HG03025 (cell line): ENCODE measurements around the gene GFOD2.
"Not testable (repeated sequence)": the region's sequence is repeated elsewhere in the genome, so short reads cannot be mapped to it uniquely, and the experiment has no call there.

ENCODE experiments used
- ATAC-seq: cut with Tn5 transposase; IDR thresholded peaks from one replicate; pipeline ENCODE4 v1.9.1; 2021; ENCODE audit warnings: mild to moderate bottlenecking, moderate library complexity; ENCODE audit not compliant: unreplicated experiment, low FRiP score

Gene GFOD2

GRCh38 chr16:67707210-67707609, 11.9 kb downstream of the GFOD2 start:
- no peak for ATAC-seq

- no peak for ATAC-seq
These were observed 15.0 kb downstream of the GFOD2 start for GRCh38 chr16:67704110-67704509.

- ATAC-seq = no peak
These were observed 15.5 kb downstream of the GFOD2 start for GRCh38 chr16:67703626-67704025.

- no peak for ATAC-seq
These were observed 17.0 kb downstream of the GFOD2 start for GRCh38 chr16:67702130-67702529.

DNA sequence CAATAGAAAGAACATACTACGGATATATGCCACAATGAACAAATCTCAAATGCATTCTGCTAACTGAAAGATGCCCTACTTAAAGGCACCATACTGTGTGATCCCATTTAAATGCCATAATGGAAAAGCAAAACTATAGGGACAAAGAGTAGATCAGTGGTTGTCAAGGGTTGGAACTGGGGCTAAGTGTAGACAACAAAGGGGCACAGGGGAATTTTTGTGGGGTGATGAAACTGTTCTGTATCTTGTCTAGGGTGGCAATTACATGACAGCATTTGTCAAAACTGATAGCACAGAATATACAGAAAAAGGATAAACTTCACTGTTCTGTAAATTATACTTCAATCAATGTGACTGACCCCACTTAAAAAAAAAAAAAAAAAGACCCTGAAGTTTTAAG, 17.7 kb downstream of the GFOD2 start:
- no peak for ATAC-seq

- ATAC-seq = no peak
These were observed 19.9 kb downstream of the GFOD2 start for GRCh38 chr16:67699265-67699664.

DNA sequence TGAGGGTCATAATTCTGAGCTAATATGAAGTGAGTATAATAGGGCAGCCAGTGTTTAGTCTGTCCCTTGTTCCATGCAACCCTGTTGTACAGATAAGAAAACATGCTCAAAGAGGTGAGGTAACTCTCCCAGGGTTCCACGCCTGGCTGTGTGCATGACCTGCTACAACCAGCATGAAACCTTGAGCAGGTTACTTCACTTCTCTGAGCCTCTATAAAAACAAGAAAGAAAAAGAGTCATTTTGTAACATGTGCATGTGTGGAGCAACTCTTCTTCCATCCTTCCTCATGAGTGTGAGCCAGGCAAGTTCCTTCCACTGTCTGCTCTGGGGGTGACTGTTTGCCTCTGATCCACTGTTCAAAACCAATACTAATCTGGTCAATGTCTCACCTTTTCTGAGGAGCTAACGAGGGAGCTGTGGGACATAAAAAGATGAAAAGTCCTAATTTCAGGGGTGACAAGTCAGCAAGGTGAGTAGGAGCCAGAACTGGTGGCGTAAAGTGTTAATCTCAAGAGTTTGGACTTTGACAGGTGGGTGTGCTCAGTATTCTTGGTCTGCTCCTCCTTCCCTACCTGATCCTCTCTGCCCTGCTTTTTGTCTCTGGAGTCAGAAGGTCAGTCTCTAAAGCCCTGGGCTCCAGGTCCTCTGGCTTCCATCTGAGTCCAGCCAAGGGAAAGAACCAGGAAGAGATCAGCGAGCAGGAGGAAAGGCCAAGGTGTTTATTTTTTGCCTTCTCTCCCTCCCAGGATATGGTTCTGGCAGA, 21.5 kb downstream of the GFOD2 start:
- no peak for ATAC-seq

- no peak for ATAC-seq
These were observed 24.5 kb downstream of the GFOD2 start for GRCh38 chr16:67694611-67695010.

GRCh38 chr16:67693517-67694285, 25.4 kb downstream of the GFOD2 start:
- ATAC-seq = not testable (repeated sequence)

- ATAC-seq = no peak
These were observed 33.6 kb downstream of the GFOD2 start for GRCh38 chr16:67685388-67686112.

- ATAC-seq = no peak
These were observed 35.3 kb downstream of the GFOD2 start for GRCh38 chr16:67683767-67684166.

DNA sequence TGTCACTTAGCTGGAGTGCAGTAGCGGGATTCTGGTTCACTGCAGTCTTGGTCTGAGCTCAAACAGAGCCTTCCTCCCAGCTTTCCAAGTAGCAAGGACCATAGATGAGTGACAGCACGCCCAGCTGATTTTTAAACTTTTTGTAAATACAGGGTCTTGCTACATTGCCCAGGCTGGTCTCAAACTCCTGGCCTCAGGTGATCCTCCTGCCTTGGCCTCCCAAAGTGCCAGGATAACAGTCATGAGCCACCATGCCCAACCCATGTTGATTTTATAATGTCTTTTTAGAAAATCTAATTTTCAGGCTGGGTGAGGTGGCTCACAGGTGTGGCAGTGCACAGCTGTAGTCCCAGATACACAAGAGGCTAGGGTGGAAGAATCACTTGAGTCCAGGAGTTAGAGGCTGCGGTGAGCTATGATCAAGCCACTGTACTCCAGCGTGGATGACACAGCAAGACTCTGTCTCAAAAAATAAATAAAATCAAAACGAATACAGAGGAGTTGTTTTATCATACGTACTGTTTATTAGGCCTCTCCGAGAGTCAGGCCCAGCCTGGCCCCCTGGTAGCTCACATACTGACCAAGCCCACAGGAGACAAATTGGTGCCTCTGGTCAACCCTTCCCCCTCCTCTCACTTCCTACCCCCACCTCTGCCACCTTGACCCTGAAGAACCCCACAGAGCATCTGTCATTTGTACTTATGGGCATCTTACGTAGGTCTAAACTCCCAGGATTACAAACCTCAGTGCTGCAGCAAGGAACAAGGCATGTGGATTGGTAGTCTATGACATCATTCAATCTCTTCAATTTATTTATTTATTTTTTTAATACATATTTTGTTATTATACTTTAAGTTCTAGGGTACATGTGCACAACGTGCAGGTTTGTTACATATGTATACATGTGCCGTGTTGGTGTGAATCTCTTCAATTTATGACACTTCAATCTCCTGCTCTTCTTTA, 38.9 kb downstream of the GFOD2 start:
- ATAC-seq = no peak

DNA sequence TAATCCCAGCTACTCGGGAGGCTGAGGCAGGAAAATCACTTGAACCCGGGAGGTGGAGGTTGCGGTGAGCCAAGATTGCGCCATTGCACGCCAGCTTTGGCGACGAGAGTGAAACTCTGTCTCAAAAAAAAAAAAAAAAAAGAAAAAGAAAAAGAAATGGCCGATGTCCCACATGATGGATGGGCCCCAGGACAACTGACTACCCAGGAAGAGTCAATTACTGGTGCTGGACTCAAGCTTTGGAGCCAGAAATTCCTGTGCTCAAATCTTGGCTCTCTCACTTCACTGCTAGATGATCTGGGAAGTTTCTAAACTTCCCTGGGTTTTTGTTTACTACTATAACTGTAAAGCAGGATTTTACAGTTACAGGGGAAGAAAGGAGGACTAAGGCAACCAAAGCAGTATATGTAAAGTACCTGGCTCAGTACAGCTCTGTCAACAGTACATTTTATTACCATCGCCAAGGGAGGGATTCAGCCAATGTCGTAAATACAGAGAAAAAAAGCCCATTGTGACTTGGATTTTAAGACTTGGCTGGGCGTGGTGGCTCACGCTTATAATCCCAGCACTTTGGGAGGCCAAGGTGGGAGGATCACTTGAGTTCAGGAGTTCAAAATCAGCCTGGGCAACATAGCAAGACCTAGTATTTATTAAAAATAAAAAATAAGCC, 40.6 kb downstream of the GFOD2 start:
- no peak for ATAC-seq

- ATAC-seq = no peak
These were observed 41.4 kb downstream of the GFOD2 start for GRCh38 chr16:67677712-67678111.

DNA sequence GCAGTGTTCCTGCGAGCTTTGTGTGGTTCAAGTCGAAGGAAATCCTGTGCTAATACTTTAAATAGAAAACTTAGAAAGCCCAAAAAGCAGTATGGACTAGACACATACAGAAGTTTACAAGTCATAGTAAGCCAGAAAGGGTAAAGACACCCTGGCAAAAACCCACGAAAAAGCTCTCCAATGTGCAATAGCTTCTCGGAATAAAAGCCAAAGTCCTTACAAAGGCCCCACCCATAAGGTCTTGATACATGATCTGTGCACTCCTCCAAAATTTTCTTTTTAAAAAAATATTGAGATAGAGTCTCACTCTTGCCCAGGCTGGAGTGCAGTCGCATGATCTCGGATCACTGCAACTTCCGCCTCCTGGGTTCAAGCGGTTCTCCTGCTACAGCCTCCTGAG, 42.2 kb downstream of the GFOD2 start:
- ATAC-seq = no peak

DNA sequence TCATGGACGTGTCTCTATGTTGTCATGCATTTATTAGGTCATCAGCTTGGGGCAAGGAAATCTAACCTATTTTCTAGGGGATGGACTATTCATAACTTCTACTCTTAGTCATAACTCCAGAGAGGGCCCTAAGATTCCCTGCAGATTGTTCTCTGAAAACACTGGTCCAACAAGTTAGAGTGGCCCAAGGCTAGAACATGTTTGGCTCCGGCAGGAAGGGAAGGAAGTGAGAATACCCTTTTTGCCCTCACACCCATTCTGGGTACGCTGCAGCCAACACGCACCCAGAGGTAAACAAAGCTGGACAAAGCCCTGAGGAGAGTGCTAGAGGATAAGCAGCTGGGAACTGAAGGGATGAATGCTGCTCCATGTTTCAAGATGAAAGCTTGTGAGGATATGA, 42.6 kb downstream of the GFOD2 start:
- no peak for ATAC-seq

DNA sequence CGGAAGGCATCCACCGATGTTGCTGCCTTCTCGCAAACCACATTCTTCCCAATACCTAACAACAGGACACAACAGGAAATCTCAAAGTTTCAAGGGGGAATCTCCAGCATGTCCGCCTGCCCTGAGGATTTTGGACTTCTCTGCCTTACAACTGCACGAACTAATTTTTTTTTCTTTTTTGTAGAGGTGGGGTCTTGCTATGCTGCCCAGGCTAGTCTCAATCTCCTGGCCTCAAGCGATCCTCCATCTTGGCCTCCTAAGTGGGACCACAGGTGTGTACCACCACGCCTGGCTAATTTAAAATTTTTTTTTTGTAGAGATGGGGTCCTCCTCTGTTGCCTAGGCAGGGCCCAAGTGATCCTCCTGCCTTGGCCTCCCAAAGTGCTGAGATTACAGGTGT, 43.1 kb downstream of the GFOD2 start:
- no peak for ATAC-seq

- no peak for ATAC-seq
These were observed 43.6 kb downstream of the GFOD2 start for GRCh38 chr16:67675579-67675935.

DNA sequence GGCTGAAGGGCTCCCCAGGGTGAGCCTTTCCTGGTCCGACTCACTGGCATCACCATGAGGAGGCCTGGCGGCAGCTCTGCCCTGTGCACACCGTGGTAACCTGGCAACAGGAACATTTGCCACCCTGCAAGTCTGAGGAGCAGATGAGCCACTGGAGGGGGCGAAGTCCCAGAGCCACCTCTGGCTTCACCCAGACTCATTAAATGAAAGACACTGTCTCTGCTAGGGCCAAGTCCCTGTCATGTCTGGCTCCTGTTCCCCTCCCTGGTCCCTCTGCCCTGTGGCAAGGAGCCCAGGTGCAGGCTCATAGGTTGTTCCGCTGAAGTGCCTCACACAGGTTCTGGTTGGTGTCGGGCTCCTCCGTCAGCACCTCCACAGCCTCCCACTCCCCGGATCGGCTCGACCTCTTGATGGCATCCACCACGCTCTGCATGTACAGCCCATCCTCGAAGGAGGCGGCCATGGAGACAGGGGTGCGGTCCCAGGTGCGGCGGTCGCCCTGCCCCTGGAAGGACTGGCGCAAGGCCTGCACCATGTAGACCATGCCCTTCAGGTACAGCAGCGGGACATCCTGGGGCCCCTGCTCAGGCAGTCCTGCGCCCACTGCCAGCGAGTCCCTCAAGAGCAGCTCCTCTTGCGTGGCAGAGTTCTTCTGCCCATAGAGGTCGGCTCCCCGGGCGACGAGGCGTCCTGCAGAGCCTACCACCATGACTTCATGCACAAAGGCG, 44.1 kb downstream of the GFOD2 start:
- no peak for ATAC-seq
